Occipital lobe (tissue), 2 donors: Measurements from ENCODE around the gene PDE6D. TPM values are rescaled to one million over a fixed set of nuclear protein-coding genes. Genes with fewer than 3 reads are reported as not detected.
"Not testable (repeated sequence)": the region's sequence is repeated elsewhere in the genome, so short reads cannot be mapped to it uniquely, and the experiment has no call there.

Experiments
- DNase-seq: peaks from one replicate; lab custom pipeline; 2025; lab: John Stamatoyannopoulos, UW
- total RNA-seq: library from RNA; depleted of rRNA; stranded (reverse); fragments of >200 nt; gene quantifications from one replicate; pipeline ENCODE4 v1.2.3, GENCODE V29; 2014

The PDE6D gene
- total RNA-seq, 1 donor from 2014 or later, result 25.4 TPM

DNA sequence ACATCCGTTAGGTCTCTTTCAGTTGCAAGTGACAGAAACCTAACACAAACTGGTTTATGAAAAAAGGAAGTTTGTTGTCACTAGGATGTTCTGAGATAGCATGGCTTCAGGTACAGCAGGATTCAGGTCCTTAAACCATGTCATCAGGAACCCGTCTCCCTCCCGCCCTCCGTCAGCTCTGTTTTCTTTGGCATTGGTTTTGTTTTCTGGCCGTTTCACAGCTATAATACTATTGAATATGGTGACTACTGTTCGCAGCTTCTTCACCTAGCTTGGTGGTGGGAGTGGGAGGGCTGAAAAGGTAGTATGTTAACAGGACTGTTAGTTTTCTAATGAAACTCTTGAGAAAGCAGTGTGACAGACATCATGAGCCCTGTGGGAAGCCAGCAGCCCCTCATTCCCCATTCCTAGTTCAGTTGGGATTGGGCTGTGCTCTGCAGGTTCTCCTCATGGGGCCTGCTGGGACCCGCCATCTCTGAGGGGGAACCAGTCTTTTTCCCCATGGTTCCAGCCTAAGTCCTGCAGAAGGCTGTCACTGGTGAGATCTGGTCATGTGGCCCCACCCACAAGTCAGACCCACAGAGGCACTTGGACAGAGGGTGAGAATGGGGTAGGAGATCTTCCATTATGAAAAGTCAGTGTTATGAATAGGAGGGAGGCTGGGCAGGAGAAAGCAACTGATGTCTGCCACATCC, 60.6 kb downstream of the PDE6D start:
- no peak for DNase-seq

DNA sequence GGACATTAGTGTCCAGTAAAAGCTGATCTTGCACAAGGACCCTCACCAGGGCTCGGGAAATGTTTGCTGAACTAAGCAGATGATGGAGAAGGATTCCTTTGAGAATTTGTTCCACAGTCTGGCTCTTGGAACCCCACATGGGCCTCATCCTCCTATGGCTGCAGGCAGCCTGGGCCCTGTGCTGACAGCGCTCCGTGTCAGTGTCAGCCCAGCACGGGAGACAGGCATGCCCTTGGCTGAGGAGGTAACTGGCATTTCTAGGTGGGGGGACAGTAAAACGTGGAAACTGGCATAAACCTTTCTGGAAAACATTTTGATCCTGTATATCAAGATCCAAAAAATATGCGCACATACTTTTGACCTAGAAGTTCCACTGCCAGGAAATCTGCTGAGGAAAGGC, 62.3 kb downstream of the PDE6D start:
- DNase-seq, result no peak

DNA sequence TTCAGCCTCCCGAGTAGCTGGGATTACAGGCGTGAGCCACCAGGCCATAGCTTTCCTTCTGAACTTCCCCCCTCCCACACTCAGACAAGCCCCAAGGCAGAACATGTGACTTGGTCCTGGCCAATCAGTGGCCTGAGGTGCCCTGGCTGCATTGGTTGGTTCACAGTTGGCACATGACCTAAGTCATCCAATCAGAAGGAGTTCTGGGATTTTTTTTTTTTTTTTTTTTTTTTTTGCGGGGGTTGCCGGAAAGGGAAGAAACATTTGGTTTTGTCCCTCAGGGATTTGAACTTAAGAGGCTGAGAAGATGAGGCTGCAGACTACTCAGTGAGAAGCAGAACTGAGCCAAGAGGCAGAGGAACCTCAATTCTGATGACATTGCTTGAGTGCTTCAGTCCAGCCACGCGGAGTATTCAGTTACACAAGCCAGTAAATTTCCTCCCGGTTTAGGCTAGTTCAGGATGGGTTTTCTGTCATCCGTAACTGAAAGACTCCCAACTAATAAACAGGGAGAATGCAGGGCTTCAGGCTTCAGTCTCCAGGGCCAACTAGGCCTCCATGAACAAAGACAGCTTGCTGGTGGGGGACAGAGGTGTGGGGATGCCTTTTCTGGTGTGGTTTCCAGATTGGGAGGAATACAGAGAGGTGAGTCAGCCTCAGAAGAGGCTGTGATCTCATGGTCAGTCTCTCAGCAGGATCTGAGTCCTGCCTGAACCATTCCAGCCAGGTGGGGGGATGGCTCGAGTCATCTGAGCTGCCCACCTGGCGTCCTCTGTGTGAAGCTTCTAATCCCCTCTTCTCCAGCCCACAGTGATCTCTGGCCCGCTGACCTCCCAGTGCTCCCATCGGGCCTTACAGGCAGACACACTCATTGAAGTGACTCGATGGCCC, 63.6 kb downstream of the PDE6D start:
- DNase-seq, result no peak

DNA sequence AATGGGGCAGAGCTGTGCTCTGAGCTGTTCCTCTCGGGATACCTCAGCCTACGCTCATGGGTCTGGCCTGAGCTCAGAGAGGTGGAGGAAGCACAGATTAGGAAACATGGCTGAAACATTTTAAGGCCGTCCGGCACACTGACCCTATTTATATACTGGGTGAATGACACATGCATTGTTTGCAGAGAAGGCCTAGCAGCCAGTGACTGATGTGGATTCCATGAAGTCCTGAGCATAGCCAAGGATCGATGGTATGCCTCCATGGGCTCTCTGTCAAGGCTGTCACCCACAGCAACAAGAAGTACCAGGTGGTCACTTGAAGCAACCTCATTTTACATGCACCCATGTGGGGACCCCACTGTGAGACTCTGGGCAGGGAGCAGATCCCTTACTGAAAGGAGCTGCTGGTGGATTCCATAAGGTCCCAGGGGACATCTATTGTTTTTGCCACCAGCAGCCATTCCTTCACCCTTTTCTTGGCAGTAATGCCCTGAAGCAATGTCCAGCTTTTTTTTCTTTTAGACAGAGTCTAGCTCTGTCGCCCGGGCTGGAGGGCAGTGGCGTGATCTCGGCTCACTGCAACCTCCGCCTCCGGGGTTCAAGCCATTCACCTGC, 64.3 kb downstream of the PDE6D start:
- no peak for DNase-seq

DNA sequence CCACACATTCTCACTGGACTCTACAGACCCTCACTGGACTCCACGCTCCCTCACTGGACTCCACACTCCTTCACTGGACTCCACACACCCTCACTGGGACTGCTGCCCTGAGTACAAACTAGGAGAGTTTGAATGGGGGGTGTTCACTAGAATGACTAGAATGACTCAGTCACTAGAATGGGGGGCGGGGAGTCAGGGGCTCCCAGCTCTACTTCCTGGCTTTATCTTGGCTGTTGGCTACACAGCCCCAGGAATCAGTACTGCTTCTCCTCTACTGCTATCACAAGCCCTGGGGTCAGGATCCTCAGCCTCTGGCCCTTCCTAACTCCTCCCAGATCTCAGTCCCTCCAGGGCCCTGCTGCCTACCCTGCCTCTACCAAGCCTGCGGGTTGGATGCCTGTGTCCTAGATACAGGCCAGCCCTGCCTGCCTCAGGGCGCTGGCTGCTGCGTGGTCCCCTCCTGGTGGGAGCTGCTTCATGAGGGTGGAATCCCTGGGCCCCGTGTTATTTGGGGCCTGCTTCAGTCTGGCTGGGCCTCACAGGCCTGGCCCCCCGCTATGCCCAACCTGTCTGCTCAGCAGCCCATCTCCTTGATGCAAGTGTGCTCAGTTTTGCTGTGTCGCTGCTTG, 65.0 kb downstream of the PDE6D start:
- DNase-seq, result no peak

DNA sequence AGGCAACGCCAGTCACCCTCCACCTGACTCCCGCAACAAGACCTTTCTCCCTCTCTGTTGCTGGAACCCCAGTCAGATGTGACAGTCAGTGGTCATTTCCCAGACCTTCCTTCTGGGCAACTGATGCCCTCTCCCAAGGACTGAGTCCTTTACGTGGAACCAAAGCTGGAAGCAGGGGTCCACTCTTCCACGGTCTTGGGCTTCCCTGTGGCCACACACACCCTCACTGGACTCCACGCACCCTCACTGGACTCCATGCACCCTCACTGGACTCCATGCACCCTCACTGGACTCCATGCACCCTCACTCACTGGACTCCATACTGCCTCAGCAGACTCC, 65.6 kb downstream of the PDE6D start:
- no peak for DNase-seq

DNA sequence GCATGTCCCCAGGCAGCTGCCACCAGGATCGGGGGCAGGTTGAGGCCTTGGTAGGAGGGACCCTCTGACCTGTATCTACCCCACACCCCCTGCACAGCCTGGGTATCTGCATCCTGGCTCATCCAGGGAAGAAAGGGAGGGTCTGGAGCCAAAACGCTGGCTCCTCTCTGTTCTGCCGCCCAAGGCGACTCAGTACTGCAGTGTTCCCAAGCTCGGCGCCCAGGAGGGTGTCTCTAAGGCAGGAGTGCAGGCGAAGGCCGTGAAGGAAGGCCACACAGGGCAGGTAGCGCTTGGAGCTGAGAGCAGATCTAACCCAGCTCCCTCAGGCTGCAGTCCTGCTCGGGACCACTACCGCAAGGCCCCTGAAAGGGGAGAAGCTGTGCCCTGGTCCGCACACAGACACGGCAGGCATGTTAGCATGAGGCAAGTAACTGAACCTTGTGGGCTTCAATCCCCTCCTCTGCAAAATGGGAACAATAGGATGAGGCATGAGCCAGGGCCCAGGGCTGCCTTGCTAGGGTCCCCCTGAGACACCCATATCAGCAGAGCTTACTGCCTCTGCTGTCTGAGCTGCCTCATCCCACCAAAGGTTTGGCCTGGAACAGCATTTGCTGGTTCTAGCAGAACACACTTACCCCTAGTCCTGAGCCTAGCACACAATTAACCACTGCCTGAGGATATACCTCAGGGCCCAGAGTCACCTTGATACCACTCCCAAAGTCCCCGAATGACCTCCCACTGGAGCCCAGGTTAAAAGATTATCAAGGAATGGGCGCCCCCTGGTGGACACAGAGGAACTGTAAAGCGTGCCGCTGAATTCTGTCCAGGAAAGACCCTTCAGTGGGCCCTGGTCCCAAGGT, 66.2 kb downstream of the PDE6D start:
- DNase-seq, result no peak

DNA sequence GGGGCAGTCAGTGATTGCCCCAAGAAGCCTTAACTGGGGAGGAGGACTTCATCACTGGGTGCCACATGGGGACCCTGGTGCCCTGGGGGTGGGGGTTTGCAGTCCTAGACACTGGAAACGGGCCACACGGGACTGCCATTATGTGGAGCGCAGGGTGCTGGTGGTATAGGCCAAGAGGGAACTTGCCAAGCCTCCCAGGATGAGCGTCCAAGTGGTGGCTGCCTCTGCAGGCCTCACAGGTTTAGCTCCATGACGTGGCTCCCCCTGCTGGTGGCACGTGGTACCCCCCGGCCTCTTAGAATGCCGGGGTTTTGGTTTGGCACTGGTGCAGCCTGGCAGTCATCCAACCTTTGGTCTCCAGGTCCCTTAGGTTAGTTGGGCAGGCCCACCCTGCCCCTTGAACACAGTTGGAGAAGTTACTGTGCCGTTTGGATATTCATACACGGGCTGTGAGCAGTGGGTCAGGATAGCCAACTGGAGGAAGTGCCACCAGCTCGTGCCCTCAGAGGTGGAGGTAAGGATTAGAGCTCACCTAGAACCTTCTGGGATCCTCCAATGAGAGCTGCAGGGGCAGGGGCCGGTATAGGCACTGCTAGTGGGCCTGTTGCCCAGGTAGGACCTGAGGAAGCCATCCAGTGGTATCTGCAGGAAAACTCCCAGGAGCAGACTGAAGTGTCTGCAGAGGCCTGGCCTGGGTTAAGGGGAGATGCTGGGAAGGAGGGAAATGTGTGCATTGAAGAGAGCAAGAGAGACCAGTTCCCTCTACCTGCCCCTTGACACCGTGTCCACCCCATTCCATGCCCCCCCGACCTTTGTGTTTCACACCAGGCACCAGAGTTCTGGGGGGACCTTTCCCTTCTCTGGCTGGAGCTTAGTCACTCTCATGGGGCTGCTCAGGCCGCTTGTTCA, 67.1 kb downstream of the PDE6D start:
- peak; percentile 57 for DNase-seq

DNA sequence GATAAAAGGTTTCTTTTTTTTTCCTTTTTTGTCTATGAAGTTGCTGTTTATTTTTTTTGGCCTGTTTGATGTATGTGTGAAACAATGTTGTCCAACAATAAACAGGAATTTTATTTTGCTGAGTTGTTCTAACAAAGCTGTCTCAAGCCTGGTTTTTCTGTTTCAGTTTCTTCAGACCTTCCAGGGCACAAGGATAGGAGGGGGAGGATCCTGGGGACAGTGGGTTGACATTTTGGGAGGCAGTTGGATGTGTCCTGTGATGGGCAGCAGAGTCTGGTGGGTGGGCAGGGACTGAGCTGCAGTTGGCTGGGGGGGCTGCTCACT, 67.7 kb downstream of the PDE6D start:
- not testable (repeated sequence) for DNase-seq

DNA sequence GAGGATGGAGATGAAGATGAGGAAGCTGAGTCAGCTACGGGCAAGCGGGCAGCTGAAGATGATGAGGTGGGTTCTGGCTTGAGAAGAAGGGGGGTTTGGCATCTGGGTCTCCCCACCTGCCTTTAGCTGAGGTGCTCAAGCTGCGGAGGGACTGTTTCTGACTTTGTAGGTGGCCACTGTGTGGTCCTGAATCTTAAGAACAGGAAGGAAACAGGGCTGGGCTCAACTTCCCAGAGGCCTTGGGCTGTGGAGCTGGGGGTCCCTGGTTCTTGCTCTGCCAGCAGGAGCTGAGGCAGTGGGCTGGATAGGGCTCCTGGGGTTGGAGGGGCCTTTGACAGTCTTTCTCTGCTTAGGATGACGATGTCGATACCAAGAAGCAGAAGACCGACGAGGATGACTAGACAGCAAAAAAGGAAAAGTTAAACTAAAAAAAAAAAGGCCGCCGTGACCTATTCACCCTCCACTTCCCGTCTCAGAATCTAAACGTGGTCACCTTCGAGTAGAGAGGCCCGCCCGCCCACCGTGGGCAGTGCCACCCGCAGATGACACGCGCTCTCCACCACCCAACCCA, 68.5 kb downstream of the PDE6D start:
- not testable (repeated sequence) for DNase-seq

DNA sequence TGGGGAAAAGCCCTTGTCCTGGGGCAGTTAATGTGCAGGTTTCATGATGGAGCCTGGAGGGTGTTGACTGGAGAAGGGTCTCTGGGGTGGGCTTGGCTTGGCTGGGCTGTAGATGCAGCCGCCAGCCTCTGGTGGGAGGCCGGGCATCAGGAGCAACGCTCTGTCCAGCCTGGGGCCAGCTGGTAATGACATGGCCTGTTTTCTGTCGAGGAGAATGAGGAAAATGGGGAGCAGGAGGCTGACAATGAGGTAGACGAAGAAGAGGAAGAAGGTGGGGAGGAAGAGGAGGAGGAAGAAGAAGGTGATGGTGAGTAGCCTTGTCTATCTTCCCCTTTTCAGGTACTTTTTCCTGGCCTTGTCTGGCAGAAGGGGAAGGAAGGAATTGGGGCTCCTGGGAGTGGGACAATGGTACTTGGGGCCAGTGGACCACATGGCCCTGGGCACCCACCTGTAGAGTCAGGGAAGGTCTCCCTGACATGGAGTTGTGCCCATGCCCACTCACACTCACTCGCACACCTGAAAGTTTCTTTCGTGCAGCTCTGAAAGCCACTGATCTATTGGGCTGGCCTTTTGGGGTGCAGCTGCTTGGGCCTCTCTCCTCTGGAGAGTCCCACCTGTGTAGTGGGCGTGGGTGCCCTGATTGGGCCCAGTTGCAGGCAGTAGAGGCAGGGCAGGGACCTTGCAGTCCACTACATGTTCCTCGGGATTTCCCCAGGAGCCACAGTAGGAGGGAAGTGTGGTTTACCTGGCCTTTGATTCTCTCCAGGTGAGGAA, 69.2 kb downstream of the PDE6D start:
- DNase-seq, result no peak

DNA sequence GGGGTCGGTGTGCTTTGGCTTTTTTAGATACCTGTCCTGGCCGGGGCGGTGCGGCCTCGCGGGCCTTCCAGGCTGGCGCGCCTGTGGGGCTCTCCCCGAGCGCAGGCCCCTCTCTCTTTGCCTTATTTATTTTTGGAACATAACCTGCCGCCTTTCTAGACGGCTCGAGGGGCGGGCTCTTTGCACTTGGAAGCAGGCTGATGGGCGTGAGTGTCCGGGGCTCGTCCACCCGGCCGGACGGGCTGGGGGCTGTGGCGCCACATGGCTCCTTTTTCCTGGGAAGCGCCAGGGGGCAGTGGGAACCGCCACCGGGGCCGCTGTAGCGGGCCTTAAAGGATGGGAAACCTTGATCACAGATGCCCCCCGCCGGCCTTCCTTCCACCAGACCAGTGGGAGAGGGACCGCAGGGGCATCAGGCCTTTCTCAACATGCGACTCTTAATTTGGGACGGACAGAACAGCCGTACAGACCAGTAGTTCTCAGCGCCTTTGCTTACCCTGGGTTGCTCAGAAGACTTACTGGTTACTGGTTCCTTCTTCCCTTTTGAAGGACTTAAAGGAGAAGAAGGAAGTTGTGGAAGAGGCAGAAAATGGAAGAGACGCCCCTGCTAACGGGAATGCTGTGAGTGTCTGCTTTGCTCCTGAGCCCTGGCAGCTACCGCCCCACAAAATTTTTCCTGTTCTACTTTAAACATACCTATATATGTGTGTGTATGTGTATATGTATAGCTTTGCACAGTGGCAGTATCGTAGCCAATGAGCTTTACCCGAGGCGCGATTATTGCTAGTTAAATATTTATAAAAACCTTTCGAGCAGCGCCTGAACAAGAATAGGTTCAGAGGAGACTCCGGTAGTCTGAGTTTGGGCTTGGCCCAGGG, 70.0 kb downstream of the PDE6D start:
- DNase-seq, result no peak

DNA sequence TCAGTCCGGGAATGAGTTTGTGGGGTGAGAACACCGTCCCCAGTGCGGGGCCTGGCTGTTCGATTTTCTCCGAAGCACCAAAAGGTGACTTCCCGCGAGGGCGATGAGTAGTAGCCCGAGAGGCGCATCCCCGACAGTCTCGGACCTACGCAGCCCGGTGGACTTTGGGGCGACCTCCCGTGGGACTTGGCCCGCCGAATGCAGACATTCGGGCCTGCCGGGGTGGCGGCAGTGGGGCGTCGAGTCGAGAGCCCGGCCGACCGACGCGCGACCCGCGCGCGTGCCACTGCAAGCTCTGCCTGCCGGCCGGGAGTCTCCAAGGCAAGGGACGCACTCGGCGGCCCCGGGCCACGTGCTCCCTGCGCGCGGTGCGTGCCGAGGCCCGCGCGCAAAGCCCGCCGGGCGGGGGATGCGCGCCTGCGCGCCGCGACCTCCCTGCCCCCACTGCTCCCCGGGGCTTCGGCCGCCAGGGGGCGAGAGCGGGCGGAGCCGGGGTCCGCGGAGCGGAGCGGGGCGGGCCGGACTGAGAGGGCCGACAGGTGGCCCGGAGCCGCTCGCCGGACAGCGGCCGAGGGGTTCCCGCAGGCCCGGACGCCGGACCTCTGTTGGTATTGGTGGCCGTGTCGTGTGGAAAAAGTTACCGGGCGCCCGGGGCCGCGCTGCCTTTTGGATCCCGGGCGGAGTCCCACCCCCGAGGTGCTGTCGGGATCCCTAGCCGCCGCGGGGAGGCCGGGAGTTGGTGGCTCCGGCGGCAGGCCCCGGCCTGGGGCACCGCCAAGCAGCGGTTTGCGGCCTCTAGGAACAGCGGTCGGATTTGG, 70.9 kb downstream of the PDE6D start:
- DNase-seq, result peak; percentile 65

DNA sequence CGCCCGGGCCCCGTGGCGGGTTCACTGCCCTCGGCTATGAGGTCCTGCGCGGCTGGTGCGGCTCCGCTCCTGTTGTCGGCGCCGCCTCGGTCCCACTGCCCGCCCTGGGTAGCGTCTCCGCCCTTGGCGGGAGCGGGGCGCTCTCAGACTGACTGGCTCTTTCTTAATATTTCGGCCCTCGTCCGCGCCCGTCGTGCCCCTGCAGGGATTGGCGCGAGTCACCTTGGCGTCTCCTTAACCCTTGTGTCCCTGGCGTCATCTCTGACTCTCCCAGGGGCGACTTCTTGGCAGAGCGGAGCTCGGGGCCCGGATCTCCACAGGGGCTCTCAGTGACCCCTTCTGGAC, 71.5 kb downstream of the PDE6D start:
- no peak for DNase-seq

DNA sequence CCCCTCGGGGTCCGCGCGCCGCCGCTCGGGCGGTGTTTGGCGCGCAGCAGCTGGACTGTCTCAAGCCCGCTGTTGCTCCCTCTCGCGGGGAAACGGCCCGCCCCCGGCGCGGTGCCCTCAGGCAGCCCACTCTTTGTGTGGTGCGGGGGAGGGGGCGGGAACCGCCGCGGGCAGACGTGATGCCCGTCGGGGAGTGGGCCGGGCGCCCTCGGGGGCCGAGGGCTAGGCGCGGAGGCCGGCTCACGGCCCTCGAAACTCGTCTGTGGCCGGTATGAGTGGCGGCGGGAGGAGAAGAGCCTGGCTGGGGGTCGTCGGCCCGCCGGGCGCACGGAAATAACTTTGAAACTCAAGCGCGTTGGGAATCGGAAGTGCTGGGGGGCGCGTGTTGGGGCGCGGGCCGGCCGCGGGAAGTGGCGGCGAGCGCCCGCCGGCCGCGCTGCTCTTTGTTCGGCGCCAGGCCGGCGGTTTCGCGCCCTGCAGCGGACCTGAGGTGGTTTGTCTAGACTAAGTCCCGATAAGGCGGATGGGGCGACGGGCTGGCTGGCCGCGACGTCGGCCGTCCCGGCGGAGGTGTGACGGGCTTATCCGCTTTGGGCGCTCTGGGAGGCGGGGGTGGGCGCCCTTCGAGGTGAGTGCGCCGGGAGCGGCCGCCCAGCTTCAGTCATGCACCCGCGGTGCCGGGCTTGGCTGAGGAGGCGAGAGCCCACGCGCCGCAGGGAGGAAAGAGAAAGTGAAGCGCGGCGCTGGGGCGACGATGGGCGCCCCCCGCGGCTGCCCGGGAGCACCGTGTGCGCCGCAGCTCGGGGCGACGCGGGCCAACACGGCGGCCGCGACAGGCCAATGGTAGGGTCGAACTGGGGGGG, 72.1 kb downstream of the PDE6D start:
- peak; percentile 47 for DNase-seq
